ENCODE measurements around the gene LYRM2. TPM values are rescaled to one million over a fixed set of nuclear protein-coding genes. Genes with fewer than 3 reads are reported as not detected.
A peak's percentile ranks its signal among the peaks of the same experiment; 100 is the strongest.

Gene LYRM2
- total RNA-seq, 1 experiment from 2014 or later: 19.9 TPM

DNA sequence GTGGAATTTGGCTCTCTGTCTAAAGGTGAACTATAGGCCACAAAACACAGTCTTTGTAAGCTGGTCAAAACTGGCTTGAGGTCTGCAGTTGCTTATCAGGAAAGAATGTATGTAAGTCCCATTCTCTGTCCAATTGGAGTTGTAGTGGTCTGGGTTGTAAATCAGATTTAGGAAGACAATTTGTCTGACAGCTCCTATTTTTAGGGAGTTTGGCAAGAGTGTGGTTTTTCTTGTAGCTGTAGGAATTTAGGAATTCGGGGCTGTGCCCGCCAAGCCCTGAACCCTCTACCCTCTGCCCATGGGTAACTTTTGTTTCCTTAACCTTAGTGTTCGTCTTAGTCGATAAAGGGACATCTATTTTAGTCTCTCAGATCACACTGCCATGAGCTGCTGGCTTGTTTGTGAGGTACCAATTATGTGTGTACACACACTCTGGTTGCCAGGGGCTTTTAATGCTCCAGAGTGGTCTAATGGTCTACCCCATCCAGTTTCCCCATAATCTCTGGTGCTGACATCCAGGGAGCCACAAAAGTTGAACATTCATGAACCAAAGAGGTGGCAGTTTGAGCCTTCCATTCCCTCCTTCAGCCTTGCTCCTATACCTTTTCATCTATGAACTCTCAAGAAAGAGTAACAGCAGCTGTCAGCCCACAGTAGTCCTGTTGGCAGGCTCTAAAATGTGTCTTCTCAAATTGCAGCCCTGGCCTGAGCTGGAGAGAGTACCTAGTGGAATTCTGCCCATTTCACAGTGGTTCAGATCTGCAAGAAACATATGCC, 112.6 kb downstream of the LYRM2 start:
- peak; percentile 34 for DNase-seq (ENCODE audit: low spot score)
- in situ Hi-C loops (cut with HindIII; ENCODE audit: low sequenced_read_pairs): no loop called here

DNA sequence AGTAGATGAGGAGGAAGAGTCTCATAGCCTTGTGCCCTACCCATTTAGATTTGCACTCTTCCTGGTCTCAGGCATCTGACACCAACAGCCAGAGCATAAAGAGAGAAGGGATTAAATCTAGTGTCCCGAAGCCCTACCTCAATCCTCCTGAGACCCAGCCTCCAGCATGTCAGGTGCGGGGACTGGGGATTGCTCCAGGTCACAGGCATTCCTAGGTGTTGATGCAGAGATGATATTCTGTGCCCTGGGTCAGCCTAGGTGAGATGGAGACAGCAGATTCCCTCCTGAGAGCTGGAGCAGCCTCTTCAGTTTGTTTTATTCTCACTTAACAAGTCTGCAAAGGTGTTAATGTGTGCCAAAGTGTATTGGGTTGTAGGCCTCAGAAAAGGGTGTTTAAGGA, 115.8 kb downstream of the LYRM2 start:
- in situ Hi-C loops (cut with HindIII; ENCODE audit: low sequenced_read_pairs): no loop called here

GRCh38 chr6:89520736-89521135, 117.8 kb downstream of the LYRM2 start:
- no peak for DNase-seq (ENCODE audit: low spot score)
- in situ Hi-C loops (cut with HindIII; ENCODE audit: low sequenced_read_pairs): no loop called here

More for the DNA sequence above, 115.8 kb downstream of the LYRM2 start:
- DNase-seq (ENCODE audit: low spot score): no peak

DNA sequence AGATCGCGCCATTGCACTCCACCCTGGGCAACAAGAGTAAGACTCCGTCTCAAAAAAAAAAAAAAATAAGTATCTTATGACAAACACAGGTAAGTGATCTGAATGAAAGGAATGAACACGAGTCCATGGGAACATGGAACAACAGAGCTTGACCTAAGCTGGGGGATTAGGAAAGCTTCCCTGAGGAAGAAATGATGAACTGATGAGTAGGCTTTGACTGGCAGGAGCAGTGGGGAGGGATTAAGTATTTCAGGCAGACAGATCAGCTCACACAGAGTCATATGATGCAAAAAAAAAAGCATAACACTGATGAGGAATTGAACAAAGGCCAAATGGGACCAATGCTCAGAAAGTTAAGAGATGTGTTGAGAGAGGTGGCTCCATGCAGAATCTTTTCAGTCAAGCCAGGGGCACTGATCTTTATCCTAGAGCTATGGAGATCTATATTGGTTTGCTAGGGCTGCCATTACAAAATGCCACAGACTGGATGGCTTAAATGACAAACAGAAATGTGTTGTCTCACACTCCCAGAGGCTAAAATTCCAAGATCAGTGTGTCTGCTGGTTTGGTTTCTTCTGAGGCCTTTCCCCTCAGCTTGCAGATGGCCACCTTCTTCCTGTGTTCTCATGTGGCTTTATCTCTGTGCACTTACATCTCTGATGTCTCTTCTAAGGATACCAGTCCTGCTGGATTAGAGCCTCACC, 120.0 kb downstream of the LYRM2 start:
- DNase-seq (ENCODE audit: low spot score): no peak
- in situ Hi-C loops (cut with HindIII; ENCODE audit: low sequenced_read_pairs): no loop called here

Other genes starting within 250 kb of the LYRM2 start
- gene RRAGD, start 226.5 kb downstream of the LYRM2 start, total RNA-seq (2014; rRNA removed; shearing (Covaris generic)): 11.3 and 18.4 TPM in 2 replicates
- gene ANKRD6, start 205.6 kb downstream of the LYRM2 start, total RNA-seq (2014; rRNA removed; shearing (Covaris generic)): 12.1 and 22.1 TPM in 2 replicates
- gene MDN1, start 181.0 kb upstream of the LYRM2 start, total RNA-seq (2014; rRNA removed; shearing (Covaris generic)): 12.4 and 12.7 TPM in 2 replicates
- 9.9 and 19.2 TPM in 2 replicates for gene CASP8AP2, start 191.1 kb upstream of the LYRM2 start, total RNA-seq (2014; rRNA removed; shearing (Covaris generic))

Data from G401 (cell line).